ENCODE measurements around the gene SH2D3C. TPM values are rescaled to one million over a fixed set of nuclear protein-coding genes. Genes with fewer than 3 reads are reported as not detected.
A peak's percentile ranks its signal among the peaks of the same experiment; 100 is the strongest.

Gene SH2D3C
- 10 to 100 TPM; 59.5 to 65.8 TPM for total RNA-seq

GRCh38 chr9:127778280-127779135, at the start of gene SH2D3C:
Gene SH2D3C (minus strand): TSS chr9:127778666. CDS start chr9:127778627, 39 bp downstream.
- Mint-ChIP-seq H3K9me3 (no peaks in the 10 kb centered on the region), H3K4me3 (peak within 1 kb of the TSS; percentile 90 to 91), H3K27me3 (ENCODE audit: low read depth) (no peaks in the 10 kb centered on the region), H3K36me3 (ENCODE audit: insufficient read depth in 2 of 2) (peaks cover 12 to 19% of the 10 kb centered on the region in 2 donors), H3K4me1 (ENCODE audit: low read depth) (peaks cover 63% of the 10 kb centered on the region), H3K27ac (peak within 1 kb of the TSS; percentile 99)
- DNase-seq (peak; percentile 78), ATAC-seq (replicated peaks in 1 of 2) (peak; percentile 43 to 60)

- Mint-ChIP-seq H3K9me3 (no peaks in the 10 kb centered on the region), H3K4me1 (ENCODE audit: low read depth) (no peaks in the 10 kb centered on the region), H3K36me3 (ENCODE audit: insufficient read depth in 2 of 2) (peaks cover 0 to 5% of the 10 kb centered on the region in 2 donors), H3K27me3 (ENCODE audit: low read depth) (no peaks in the 10 kb centered on the region), H3K4me3 (no peak overlapping the region), H3K27ac (no peak overlapping the region)
- DNase-seq, result no peak
- ATAC-seq (replicated peaks in 1 of 2), result no peak
Observed at GRCh38 chr9:127826253-127826913, 47.9 kb upstream of the SH2D3C start.

GRCh38 chr9:127825319-127826051, 47.0 kb upstream of the SH2D3C start:
- no peak for DNase-seq
- no peaks in the 10 kb centered on the region for H3K4me1 Mint-ChIP-seq (ENCODE audit: low read depth)

GRCh38 chr9:127822108-127822507, 43.6 kb upstream of the SH2D3C start:
- H3K27ac Mint-ChIP-seq, result no peak overlapping the region
- H3K9me3 Mint-ChIP-seq, result no peaks in the 10 kb centered on the region
- no peaks in the 10 kb centered on the region for H3K4me1 Mint-ChIP-seq (ENCODE audit: low read depth)
- DNase-seq (no peak), ATAC-seq (replicated peaks in 1 of 2) (no peak)
- no peaks in the 10 kb centered on the region for H3K27me3 Mint-ChIP-seq (ENCODE audit: low read depth)
- no peak overlapping the region for H3K4me3 Mint-ChIP-seq
- peaks cover 4 to 5% of the 10 kb centered on the region in 2 donors for H3K36me3 Mint-ChIP-seq (ENCODE audit: insufficient read depth in 2 of 2)

More at GRCh38 chr9:127825319-127826051, 47.0 kb upstream of the SH2D3C start:
- Mint-ChIP-seq H3K27ac (no peak overlapping the region), H3K27me3 (ENCODE audit: low read depth) (no peaks in the 10 kb centered on the region), H3K36me3 (ENCODE audit: insufficient read depth in 2 of 2) (peaks cover 0 to 5% of the 10 kb centered on the region in 2 donors), H3K4me3 (no peak overlapping the region), H3K9me3 (no peaks in the 10 kb centered on the region)
- ATAC-seq (replicated peaks in 1 of 2), result peak; percentile 32 to 36

GRCh38 chr9:127818574-127818973, 40.1 kb upstream of the SH2D3C start:
- peaks cover 3 to 4% of the 10 kb centered on the region in 2 donors for H3K36me3 Mint-ChIP-seq (ENCODE audit: insufficient read depth in 2 of 2)
- ATAC-seq (replicated peaks in 1 of 2), result no peak
- H3K27me3 Mint-ChIP-seq (ENCODE audit: low read depth), result no peaks in the 10 kb centered on the region
- H3K4me1 Mint-ChIP-seq (ENCODE audit: low read depth), result no peaks in the 10 kb centered on the region
- DNase-seq, result no peak
- no peaks in the 10 kb centered on the region for H3K9me3 Mint-ChIP-seq
- no peak overlapping the region for H3K27ac Mint-ChIP-seq
- H3K4me3 Mint-ChIP-seq, result no peak overlapping the region

- no peak overlapping the region for H3K27ac Mint-ChIP-seq
- H3K9me3 Mint-ChIP-seq, result no peaks in the 10 kb centered on the region
- ATAC-seq (replicated peaks in 1 of 2) (peak in 1 of 2 donors; percentile 11), DNase-seq (no peak)
- no peak overlapping the region for H3K4me3 Mint-ChIP-seq
- peaks cover 3 to 4% of the 10 kb centered on the region in 2 donors for H3K36me3 Mint-ChIP-seq (ENCODE audit: insufficient read depth in 2 of 2)
- no peaks in the 10 kb centered on the region for H3K4me1 Mint-ChIP-seq (ENCODE audit: low read depth)
- H3K27me3 Mint-ChIP-seq (ENCODE audit: low read depth), result no peaks in the 10 kb centered on the region
Observed at GRCh38 chr9:127817881-127818434, 39.5 kb upstream of the SH2D3C start.

- DNase-seq (no peak), ATAC-seq (replicated peaks in 1 of 2) (no peak)
- Mint-ChIP-seq H3K36me3 (ENCODE audit: insufficient read depth in 2 of 2) (peaks cover 2 to 4% of the 10 kb centered on the region in 2 donors), H3K9me3 (no peaks in the 10 kb centered on the region), H3K27ac (no peak overlapping the region), H3K4me1 (ENCODE audit: low read depth) (no peaks in the 10 kb centered on the region), H3K27me3 (ENCODE audit: low read depth) (no peaks in the 10 kb centered on the region), H3K4me3 (no peak overlapping the region)
Observed at GRCh38 chr9:127816728-127817127, 38.3 kb upstream of the SH2D3C start.

GRCh38 chr9:127816362-127816725, 37.9 kb upstream of the SH2D3C start:
- no peaks in the 10 kb centered on the region for H3K4me1 Mint-ChIP-seq (ENCODE audit: low read depth)
- DNase-seq, result no peak

GRCh38 chr9:127815512-127816361, 37.3 kb upstream of the SH2D3C start:
- H3K4me1 Mint-ChIP-seq (ENCODE audit: low read depth), result no peaks in the 10 kb centered on the region
- no peak for ATAC-seq (replicated peaks in 1 of 2)

More at GRCh38 chr9:127816362-127816725, 37.9 kb upstream of the SH2D3C start:
- ATAC-seq (replicated peaks in 1 of 2), result no peak
- Mint-ChIP-seq H3K9me3 (no peaks in the 10 kb centered on the region), H3K27me3 (ENCODE audit: low read depth) (no peaks in the 10 kb centered on the region), H3K4me3 (no peak overlapping the region), H3K36me3 (ENCODE audit: insufficient read depth in 2 of 2) (peaks cover 2 to 4% of the 10 kb centered on the region in 2 donors), H3K27ac (no peak overlapping the region)

GRCh38 chr9:127814619-127815511, 36.4 kb upstream of the SH2D3C start:
- no peaks in the 10 kb centered on the region for H3K4me1 Mint-ChIP-seq (ENCODE audit: low read depth)
- peaks cover 2 to 4% of the 10 kb centered on the region in 2 donors for H3K36me3 Mint-ChIP-seq (ENCODE audit: insufficient read depth in 2 of 2)
- H3K27ac Mint-ChIP-seq, result no peak overlapping the region
- H3K9me3 Mint-ChIP-seq, result no peaks in the 10 kb centered on the region
- ATAC-seq (replicated peaks in 1 of 2) (no peak), DNase-seq (no peak)
- no peaks in the 10 kb centered on the region for H3K27me3 Mint-ChIP-seq (ENCODE audit: low read depth)
- H3K4me3 Mint-ChIP-seq, result no peak overlapping the region

More at GRCh38 chr9:127815512-127816361, 37.3 kb upstream of the SH2D3C start:
- no peak for DNase-seq
- Mint-ChIP-seq H3K36me3 (ENCODE audit: insufficient read depth in 2 of 2) (peaks cover 2 to 4% of the 10 kb centered on the region in 2 donors), H3K9me3 (no peaks in the 10 kb centered on the region), H3K27ac (no peak overlapping the region), H3K27me3 (ENCODE audit: low read depth) (no peaks in the 10 kb centered on the region), H3K4me3 (no peak overlapping the region)

GRCh38 chr9:127813686-127814226, 35.3 kb upstream of the SH2D3C start:
- Mint-ChIP-seq H3K4me3 (no peak overlapping the region), H3K36me3 (ENCODE audit: insufficient read depth in 2 of 2) (peaks cover 2 to 4% of the 10 kb centered on the region in 2 donors), H3K27ac (no peak overlapping the region), H3K27me3 (ENCODE audit: low read depth) (no peaks in the 10 kb centered on the region), H3K4me1 (ENCODE audit: low read depth) (no peaks in the 10 kb centered on the region), H3K9me3 (no peaks in the 10 kb centered on the region)
- no peak for DNase-seq
- no peak for ATAC-seq (replicated peaks in 1 of 2)

All from activated T-cell treated with anti-CD3 and anti-CD28 coated beads, Interleukin-2, amount 50 U/mL, for 72 hours (primary cell).